IPS-15b (cell line): ENCODE measurements around the gene CHCHD3.
A peak's percentile ranks its signal among the peaks of the same experiment; 100 is the strongest.

ENCODE experiments used
- H3K27me3 ChIP-seq: one replicate; pipeline ENCODE4 v1.6.1; 2013; ENCODE audit warnings: low read length; ENCODE audit not compliant: control insufficient read depth, insufficient read depth
- H3K36me3 ChIP-seq: one replicate; pipeline ENCODE4 v1.6.1; 2013; ENCODE audit warnings: low read length; ENCODE audit not compliant: control insufficient read depth, insufficient read depth
- H3K4me1 ChIP-seq: one replicate; pipeline ENCODE4 v1.6.1; 2013; ENCODE audit warnings: mild to moderate bottlenecking, low read length; ENCODE audit not compliant: control insufficient read depth, insufficient read depth
- H3K4me3 ChIP-seq: one replicate; pipeline ENCODE4 v1.5.1; 2013; ENCODE audit warnings: low read depth, low read length
- H3K9ac ChIP-seq: one replicate; pipeline ENCODE4 v1.6.1; 2013; ENCODE audit warnings: low read depth, mild to moderate bottlenecking, low read length
- H3K9me3 ChIP-seq: one replicate; pipeline ENCODE4 v1.6.1; 2013; ENCODE audit warnings: mild to moderate bottlenecking, low read length; ENCODE audit not compliant: control insufficient read depth, insufficient read depth

Gene CHCHD3

DNA sequence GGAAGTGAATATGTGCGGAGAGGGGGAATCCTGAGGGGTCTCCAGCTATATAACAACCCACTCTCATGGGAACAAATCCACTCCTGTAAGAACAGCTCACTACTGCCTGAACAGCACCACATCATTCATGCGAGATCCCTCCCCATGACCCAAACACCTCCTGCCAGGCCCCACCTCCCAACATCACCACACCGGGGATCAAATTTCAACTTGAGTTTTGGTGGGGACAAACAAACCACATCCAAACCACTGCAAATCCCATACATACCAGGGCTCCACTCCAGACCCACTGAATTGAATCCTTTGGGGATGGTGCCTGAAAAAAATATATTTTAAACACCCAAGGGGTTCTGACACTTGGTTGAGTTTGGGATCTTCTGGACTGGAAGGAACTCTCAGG is 324.1 kb downstream of the CHCHD3 start:
- H3K36me3 ChIP-seq = no peaks in the 10 kb centered on the region
- no peaks in the 10 kb centered on the region for H3K27me3 ChIP-seq
- H3K4me3 ChIP-seq = no peak overlapping the region
- H3K9me3 ChIP-seq = peaks cover 4% of the 10 kb centered on the region
- H3K9ac ChIP-seq = no peak overlapping the region
- peaks cover under 1% of the 10 kb centered on the region for H3K4me1 ChIP-seq

DNA sequence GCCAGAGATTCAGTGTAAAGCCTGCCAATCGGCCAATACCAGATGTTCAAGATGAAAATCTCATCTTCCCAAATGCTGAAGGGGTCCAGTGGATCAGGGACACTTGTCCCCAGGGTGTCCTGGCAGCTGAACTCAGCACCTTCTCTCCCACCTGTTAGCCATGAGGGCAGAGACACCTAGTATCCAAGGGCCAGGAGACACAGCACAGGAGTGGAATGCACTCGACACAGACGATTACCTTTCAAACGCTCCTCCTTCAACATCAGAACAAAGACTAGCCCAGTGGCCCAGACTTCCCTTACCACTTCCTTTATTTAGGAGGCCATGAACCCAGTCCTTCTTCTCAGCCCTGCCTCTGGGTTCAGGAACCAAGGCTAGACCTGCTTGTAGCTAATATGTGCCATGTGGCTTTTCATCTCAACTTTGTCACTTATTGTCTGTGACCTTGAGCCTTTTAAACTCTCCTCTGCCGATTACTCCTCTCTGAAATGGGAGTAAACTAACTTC is 325.4 kb downstream of the CHCHD3 start:
- no peaks in the 10 kb centered on the region for H3K27me3 ChIP-seq
- H3K9ac ChIP-seq = no peak overlapping the region
- H3K36me3 ChIP-seq = no peaks in the 10 kb centered on the region
- H3K4me1 ChIP-seq = peaks cover 5% of the 10 kb centered on the region
- peaks cover 4% of the 10 kb centered on the region for H3K9me3 ChIP-seq
- H3K4me3 ChIP-seq = no peak overlapping the region

DNA sequence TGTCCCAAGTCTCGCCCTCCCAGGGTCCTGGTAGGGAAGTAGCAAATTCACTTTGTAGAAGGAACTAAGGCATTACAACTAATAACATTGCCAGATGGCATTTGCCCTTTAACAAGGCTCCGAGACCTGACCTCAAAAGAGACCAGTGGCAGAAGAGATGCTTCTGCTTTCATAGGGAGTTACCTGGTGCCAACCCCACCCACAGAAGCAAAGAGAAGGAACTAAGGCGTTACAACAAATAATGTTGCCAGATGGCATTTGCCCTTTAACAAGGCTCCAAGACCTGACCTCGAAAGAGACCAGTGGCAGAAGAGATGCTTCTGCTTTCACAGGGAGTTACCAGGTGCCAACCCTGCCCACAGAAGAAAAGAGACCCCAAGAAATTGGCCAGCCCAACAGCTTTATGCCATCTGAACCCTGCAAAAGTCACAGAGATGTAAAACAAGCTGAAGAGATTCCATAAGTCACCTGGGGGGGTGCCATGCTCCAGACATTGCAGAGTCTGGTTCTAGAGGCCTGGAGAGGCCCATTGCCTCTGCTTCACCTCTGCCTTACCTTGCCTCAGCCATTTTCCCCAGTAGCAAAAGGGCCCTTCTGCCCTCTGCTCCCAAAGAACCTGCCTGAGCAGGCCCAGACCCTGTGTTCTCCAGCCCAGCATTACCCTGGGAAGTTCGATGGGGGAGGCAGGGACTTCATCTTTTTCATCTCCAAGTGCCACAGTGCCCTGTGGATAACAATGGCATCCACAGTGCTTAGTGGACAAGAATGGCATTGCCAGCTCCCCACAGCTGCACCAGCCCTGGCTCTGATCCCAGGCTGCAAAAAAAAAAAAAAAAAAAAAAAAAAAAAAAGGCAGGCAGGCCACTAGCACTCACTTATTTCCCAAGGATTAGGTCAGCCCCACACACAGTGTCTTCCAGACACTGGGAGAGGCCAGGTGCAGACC is 326.1 kb downstream of the CHCHD3 start:
- H3K27me3 ChIP-seq = no peaks in the 10 kb centered on the region
- peaks cover 4% of the 10 kb centered on the region for H3K9me3 ChIP-seq
- H3K9ac ChIP-seq = no peak overlapping the region
- H3K4me3 ChIP-seq = no peak overlapping the region
- peaks cover 5% of the 10 kb centered on the region for H3K4me1 ChIP-seq
- no peaks in the 10 kb centered on the region for H3K36me3 ChIP-seq

DNA sequence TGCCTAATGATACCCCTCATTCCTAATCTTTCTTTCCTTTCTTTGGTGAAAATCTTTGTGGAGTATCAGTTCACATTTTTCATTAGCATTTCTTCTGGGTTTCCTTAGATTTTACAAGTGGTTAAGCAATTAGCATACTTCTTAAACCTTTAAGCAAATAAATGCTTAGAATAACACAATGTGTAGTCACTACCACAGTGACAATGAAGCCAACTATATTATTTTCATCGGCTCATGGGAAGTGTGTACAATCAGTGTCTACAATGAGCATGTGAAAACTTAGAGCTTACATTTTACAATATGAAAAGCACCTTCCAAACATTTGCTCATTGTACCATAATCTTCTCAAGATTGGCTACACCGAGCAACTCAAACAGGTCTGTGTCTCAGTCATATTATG is 329.5 kb downstream of the CHCHD3 start:
- Histone ChIP-seq H3K4me1 (peaks cover 5% of the 10 kb centered on the region), H3K9ac (no peak overlapping the region), H3K36me3 (no peaks in the 10 kb centered on the region), H3K27me3 (no peaks in the 10 kb centered on the region), H3K4me3 (no peak overlapping the region), H3K9me3 (no peaks in the 10 kb centered on the region)

DNA sequence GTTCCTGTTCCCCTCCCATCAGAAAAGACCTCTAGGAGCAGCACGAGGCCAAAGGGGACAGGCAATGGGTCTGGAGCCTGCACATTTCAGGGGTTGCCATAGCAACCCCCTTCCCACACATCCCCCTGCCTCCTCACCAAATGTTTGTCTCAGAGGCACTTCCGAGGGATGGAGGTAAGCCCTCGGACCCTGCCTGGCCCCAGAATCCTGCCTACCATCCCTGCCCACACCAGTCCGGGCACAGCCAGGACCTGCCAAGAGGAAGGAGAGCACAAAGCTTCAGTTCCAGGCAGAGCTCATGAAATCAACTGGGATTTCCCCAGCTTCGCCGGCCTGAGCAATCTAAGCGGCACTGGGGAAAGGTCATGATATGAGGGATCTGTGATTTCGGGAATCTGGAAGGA is 330.6 kb downstream of the CHCHD3 start:
- Histone ChIP-seq H3K9ac (no peak overlapping the region), H3K4me3 (peak overlapping the region; percentile 28), H3K36me3 (no peaks in the 10 kb centered on the region), H3K9me3 (no peaks in the 10 kb centered on the region), H3K27me3 (no peaks in the 10 kb centered on the region), H3K4me1 (peaks cover 5% of the 10 kb centered on the region)

DNA sequence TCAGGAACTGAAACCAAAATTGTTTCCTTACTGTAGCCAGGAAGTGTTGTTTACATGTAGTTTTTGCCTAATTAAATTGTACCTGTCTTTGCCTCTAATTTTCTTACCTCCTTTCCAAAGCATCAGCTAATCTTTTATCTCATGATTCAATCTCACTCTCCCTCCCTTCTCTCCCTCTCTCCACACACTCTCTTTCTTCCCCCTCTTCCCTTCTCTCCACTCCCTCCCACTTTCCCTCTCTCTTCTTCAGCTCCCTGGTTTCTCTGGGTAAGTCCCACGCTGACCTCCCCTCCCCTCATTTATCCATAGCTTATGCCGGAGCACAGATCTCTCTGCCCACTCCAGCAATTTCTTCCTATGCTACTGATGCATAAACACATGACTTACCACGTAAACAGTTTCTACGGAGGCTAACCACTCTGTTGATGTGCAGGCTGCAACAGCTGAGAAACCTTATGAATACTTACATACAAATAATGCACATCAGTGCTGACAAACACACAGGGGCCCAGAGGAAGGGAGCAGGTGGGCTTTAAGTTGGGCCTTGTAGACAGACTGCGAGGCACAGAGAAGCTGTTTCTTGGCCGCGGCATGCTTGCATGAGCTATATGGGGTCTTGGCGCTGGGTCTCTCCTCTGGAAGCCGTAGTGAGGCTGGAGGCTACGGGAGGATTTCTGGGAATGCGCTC is 331.2 kb downstream of the CHCHD3 start:
- Histone ChIP-seq H3K4me3 (peak overlapping the region; percentile 28), H3K36me3 (no peaks in the 10 kb centered on the region), H3K27me3 (no peaks in the 10 kb centered on the region), H3K4me1 (peaks cover 5% of the 10 kb centered on the region), H3K9ac (no peak overlapping the region), H3K9me3 (no peaks in the 10 kb centered on the region)

DNA sequence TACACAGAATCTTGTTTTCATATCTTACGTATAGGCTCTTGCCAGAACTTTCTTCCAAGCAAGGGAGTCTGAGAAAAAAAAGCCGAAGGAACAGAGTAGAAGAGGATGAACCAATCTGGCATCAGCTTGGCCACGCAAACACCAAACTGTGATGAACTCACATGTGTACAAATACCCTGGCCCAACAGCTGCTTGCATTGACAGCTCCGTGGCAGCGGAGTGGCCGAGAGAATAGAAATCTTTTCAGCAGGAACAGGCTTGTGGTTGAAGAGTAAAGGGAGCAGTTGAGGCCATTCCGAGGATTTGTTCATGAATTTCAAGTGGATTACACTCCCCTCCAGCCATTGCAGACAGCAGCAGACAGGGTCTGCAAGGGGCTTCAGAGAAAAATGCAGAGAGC is 331.8 kb downstream of the CHCHD3 start:
- Histone ChIP-seq H3K4me3 (no peak overlapping the region), H3K9ac (no peak overlapping the region), H3K27me3 (no peaks in the 10 kb centered on the region), H3K4me1 (peaks cover 5% of the 10 kb centered on the region), H3K9me3 (no peaks in the 10 kb centered on the region), H3K36me3 (no peaks in the 10 kb centered on the region)

DNA sequence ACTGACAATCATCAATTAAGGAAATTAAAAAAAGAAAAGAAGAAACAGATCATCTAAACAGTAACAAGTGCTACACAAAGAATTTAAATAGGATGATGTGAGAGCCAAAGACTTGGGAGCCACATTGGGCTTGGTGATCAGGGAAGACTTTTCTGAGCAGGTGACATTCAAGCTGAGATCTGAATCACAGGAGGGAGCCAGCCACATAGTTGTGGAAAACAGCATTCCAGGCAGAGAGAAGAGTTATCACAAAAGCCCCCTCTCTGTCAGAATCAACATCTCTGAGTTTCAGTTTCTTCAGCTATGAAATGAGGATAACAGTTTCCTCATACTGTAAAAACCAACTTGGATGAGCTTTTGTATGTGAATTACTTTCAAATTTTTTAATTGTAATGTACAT is 336.4 kb downstream of the CHCHD3 start:
- Histone ChIP-seq H3K27me3 (no peaks in the 10 kb centered on the region), H3K36me3 (no peaks in the 10 kb centered on the region), H3K9ac (no peak overlapping the region), H3K4me1 (no peaks in the 10 kb centered on the region), H3K4me3 (no peak overlapping the region), H3K9me3 (no peaks in the 10 kb centered on the region)

DNA sequence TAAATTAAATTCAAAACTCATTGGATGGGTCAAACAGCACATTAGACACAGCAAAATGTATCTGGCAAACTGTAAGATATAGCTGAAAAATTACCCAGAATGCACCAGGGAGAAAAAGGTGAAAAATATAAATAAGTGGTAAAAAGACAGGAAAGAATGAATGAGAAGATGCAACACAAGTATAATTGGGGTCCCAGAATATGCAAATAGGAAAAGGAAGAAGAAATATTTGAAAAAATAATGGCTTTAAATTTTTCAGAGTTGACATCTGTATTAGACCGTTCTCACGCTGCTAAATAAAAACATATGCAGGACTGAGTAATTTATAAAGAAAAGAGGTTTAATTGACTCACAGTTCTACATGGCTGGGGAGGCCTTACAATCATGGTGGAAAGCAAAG is 337.9 kb downstream of the CHCHD3 start:
- H3K9ac ChIP-seq = no peak overlapping the region
- H3K27me3 ChIP-seq = no peaks in the 10 kb centered on the region

DNA sequence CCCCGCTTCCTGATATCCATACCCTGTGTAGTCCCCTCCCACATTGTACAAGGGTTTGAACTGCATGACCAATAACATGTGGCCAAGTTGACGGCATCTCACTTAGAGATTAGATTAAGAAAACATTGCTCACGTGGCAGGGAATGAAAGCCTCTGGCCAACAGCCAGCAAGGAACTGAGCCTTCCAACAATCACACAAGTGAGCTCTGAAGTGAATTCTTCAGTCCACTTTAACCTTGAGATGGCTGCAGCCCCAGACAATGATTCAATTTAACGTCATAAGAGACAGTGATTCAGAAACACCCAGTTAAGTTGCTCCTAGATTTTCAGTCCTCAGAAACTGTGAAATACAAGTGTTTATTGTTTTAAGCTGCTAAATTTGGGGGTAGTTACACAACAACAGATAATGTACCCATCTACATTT is 339.7 kb downstream of the CHCHD3 start:
- Histone ChIP-seq H3K9ac (no peak overlapping the region), H3K27me3 (no peaks in the 10 kb centered on the region), H3K4me3 (no peak overlapping the region), H3K4me1 (no peaks in the 10 kb centered on the region), H3K36me3 (no peaks in the 10 kb centered on the region), H3K9me3 (no peaks in the 10 kb centered on the region)

More for the DNA sequence above, 337.9 kb downstream of the CHCHD3 start:
- no peaks in the 10 kb centered on the region for H3K36me3 ChIP-seq
- H3K4me1 ChIP-seq = no peaks in the 10 kb centered on the region
- H3K9me3 ChIP-seq = no peaks in the 10 kb centered on the region
- H3K4me3 ChIP-seq = no peak overlapping the region

DNA sequence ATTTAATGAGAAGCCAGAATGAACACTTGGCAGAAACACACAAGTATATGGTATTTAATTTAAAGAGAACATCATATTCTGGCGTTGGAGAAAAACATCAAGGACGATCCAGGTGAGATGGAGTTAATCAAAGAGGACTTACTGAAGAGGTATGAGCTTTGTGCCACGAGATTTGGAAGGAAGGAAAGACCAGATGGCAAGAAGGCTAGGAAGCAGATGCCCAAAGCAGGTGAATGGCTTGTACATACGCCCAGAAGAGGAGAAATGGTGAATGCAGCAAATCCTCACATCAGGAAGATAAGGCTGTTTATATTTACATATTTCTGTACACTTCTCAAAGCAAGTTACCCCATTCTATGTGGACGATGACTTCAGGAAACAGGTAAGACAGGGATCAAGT is 341.7 kb downstream of the CHCHD3 start:
- H3K27me3 ChIP-seq = no peaks in the 10 kb centered on the region
- H3K4me3 ChIP-seq = no peak overlapping the region
- H3K9me3 ChIP-seq = no peaks in the 10 kb centered on the region
- no peak overlapping the region for H3K9ac ChIP-seq
- no peaks in the 10 kb centered on the region for H3K36me3 ChIP-seq
- H3K4me1 ChIP-seq = no peaks in the 10 kb centered on the region
